Osteocyte (in vitro differentiated cells): ENCODE data around the gene DMXL2. TPM values are rescaled to one million over a fixed set of nuclear protein-coding genes. Genes with fewer than 3 reads are reported as not detected.
"Not testable (repeated sequence)": the region's sequence is repeated elsewhere in the genome, so short reads cannot be mapped to it uniquely, and the experiment has no call there.

Experiments used
- DNase-seq: peaks from one replicate; pipeline ENCODE4 v3.0.0; 2021; ENCODE audit warnings: mixed read lengths; ENCODE audit not compliant: unreplicated experiment; ENCODE audit errors: extremely low spot score
- H3K27ac Mint-ChIP-seq: one replicate; pipeline ENCODE4 v1.8.0; 2021; ENCODE audit warnings: mild to moderate bottlenecking, mixed read lengths; ENCODE audit not compliant: unreplicated experiment
- H3K27me3 Mint-ChIP-seq: one replicate; pipeline ENCODE4 v1.8.0; 2021; ENCODE audit warnings: mixed read lengths; ENCODE audit not compliant: unreplicated experiment
- H3K36me3 Mint-ChIP-seq: one replicate; pipeline ENCODE4 v1.8.0; 2021; ENCODE audit warnings: mixed read lengths; ENCODE audit not compliant: unreplicated experiment
- H3K4me1 Mint-ChIP-seq: one replicate; pipeline ENCODE4 v1.8.0; 2021; ENCODE audit warnings: mixed read lengths; ENCODE audit not compliant: unreplicated experiment
- H3K4me3 Mint-ChIP-seq: one replicate; pipeline ENCODE4 v1.8.0; 2021; ENCODE audit warnings: mild to moderate bottlenecking, moderate library complexity, mixed read lengths; ENCODE audit not compliant: unreplicated experiment
- H3K9me3 Mint-ChIP-seq: one replicate; pipeline ENCODE4 v1.8.0; 2021; ENCODE audit warnings: mixed read lengths; ENCODE audit not compliant: unreplicated experiment
- CTCF ChIP-seq: fragments of 200-600 bp; sonication (generic); IDR thresholded peaks from 2 replicates; pipeline ENCODE4 v1.5.0; 2021; ENCODE audit warnings: antibody characterized with exemption, mild to moderate bottlenecking, moderate library complexity
- total RNA-seq: library from RNA; stranded (reverse); gene quantifications from 2 replicates; pipeline ENCODE4 v1.2.1, GENCODE V29; 2021

The DMXL2 gene
- total RNA-seq, 1 donor from 2014 or later, result 27.4 TPM

GRCh38 chr15:51577636-51578304 lies 44.8 kb downstream of the DMXL2 start:
- peaks cover 2% of the 10 kb centered on the region for H3K36me3 Mint-ChIP-seq
- H3K4me1 Mint-ChIP-seq, result peaks cover 16% of the 10 kb centered on the region
- H3K4me3 Mint-ChIP-seq, result no peak overlapping the region
- H3K27ac Mint-ChIP-seq, result no peak overlapping the region
- no peak for TF ChIP-seq CTCF
- no peak for DNase-seq
- H3K9me3 Mint-ChIP-seq, result peaks cover 4% of the 10 kb centered on the region
- no peaks in the 10 kb centered on the region for H3K27me3 Mint-ChIP-seq

GRCh38 chr15:51576911-51577500 lies 45.6 kb downstream of the DMXL2 start:
- Mint-ChIP-seq H3K27ac (peak overlapping the region; percentile 63), H3K36me3 (peaks cover 2% of the 10 kb centered on the region), H3K4me1 (peaks cover 16% of the 10 kb centered on the region), H3K27me3 (no peaks in the 10 kb centered on the region), H3K9me3 (no peaks in the 10 kb centered on the region), H3K4me3 (no peak overlapping the region)
- no peak for DNase-seq
- no peak for TF ChIP-seq CTCF

GRCh38 chr15:51576286-51576850 lies 46.2 kb downstream of the DMXL2 start:
- Mint-ChIP-seq H3K27me3 (no peaks in the 10 kb centered on the region), H3K4me1 (peaks cover 16% of the 10 kb centered on the region), H3K9me3 (peaks cover 1% of the 10 kb centered on the region), H3K36me3 (peaks cover 2% of the 10 kb centered on the region), H3K4me3 (no peak overlapping the region), H3K27ac (no peak overlapping the region)
- no peak for DNase-seq
- TF ChIP-seq CTCF, result no peak

- no peak for DNase-seq
- peaks cover 16% of the 10 kb centered on the region for H3K4me1 Mint-ChIP-seq
- no peaks in the 10 kb centered on the region for H3K27me3 Mint-ChIP-seq
- H3K4me3 Mint-ChIP-seq, result no peak overlapping the region
- peaks cover 2% of the 10 kb centered on the region for H3K36me3 Mint-ChIP-seq
- no peak overlapping the region for H3K27ac Mint-ChIP-seq
- peaks cover 6% of the 10 kb centered on the region for H3K9me3 Mint-ChIP-seq
- TF ChIP-seq CTCF, result no peak
Measured at GRCh38 chr15:51575775-51576174, 46.8 kb downstream of the DMXL2 start.

- H3K27ac Mint-ChIP-seq, H3K9me3 Mint-ChIP-seq, H3K36me3 Mint-ChIP-seq, H3K4me3 Mint-ChIP-seq, H3K27me3 Mint-ChIP-seq, DNase-seq: not testable (repeated sequence)
- peaks cover 25% of the 10 kb centered on the region for H3K4me1 Mint-ChIP-seq
Measured at GRCh38 chr15:51573352-51573751, 49.2 kb downstream of the DMXL2 start.

GRCh38 chr15:51568939-51569784 lies 53.4 kb downstream of the DMXL2 start:
- DNase-seq, H3K4me1 Mint-ChIP-seq, H3K9me3 Mint-ChIP-seq, H3K27me3 Mint-ChIP-seq, H3K4me3 Mint-ChIP-seq, H3K27ac Mint-ChIP-seq, H3K36me3 Mint-ChIP-seq: not testable (repeated sequence)
